ENCODE results near the gene ASTL.

Gene ASTL

GRCh38 chr2:96170626-96171025 lies 32.3 kb upstream of the ASTL start:
- Histone ChIP-seq H3K36me3 (ENCODE audit: insufficient read depth) (no peaks in the 10 kb centered on the region), H3K4me1 (ENCODE audit: low read depth, poor library complexity, severe bottlenecking) (no peaks in the 10 kb centered on the region), H3K79me2 (ENCODE audit: insufficient read depth, low read depth) (no peaks in the 10 kb centered on the region), H3K4me3 (IDR thresholded peaks at IDR 0.05; ENCODE audit: insufficient read depth, low read depth, low read length) (no peak overlapping the region), H3K27ac (no peak overlapping the region), H3K9ac (no peak overlapping the region), H3K4me2 (no peak overlapping the region), H2AFZ (ENCODE audit: low read depth) (no peak overlapping the region), H3K27me3 (ENCODE audit: insufficient read depth, low read depth) (no peaks in the 10 kb centered on the region), H4K20me1 (ENCODE audit: insufficient read depth) (no peaks in the 10 kb centered on the region)
- TF ChIP-seq CTCF (conservative IDR thresholded peaks at IDR 0.05; ENCODE audit: low read depth, low read length), result no peak

DNA sequence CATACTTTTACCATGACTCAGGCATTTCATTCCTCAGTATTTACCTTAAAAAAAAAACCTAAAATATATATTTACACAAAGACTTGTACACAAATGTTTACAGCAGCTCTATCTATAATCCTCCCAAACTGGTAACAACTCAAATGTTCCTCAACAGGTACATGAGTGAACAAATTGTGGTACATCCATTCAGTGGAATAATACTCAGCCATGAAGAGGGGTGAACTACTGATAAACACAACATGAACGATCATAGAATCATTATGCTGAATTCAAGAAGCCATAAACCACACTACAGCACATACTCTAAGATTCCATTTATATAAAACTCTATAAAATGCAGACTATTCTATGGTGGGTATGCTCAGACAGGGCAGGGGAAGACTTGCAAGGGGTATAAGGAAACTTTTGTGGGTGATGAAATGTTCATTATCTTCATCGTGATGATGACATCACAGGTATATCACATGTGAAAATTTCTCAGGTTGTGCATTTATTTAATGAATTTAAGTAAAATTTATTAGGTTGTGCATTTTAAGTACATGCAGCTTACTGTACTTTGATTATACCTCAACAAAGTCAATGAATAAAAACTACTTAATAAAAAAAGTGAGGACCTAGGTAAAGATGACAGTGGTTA lies 31.7 kb upstream of the ASTL start:
- Histone ChIP-seq H3K4me3 (IDR thresholded peaks at IDR 0.05; ENCODE audit: insufficient read depth, low read depth, low read length) (no peak overlapping the region), H3K36me3 (ENCODE audit: insufficient read depth) (no peaks in the 10 kb centered on the region), H3K4me2 (no peak overlapping the region), H3K4me1 (ENCODE audit: low read depth, poor library complexity, severe bottlenecking) (no peaks in the 10 kb centered on the region), H3K79me2 (ENCODE audit: insufficient read depth, low read depth) (no peaks in the 10 kb centered on the region), H3K27ac (no peak overlapping the region), H3K9ac (no peak overlapping the region), H2AFZ (ENCODE audit: low read depth) (no peak overlapping the region), H4K20me1 (ENCODE audit: insufficient read depth) (no peaks in the 10 kb centered on the region), H3K27me3 (ENCODE audit: insufficient read depth, low read depth) (no peaks in the 10 kb centered on the region)
- no peak for TF ChIP-seq CTCF (conservative IDR thresholded peaks at IDR 0.05; ENCODE audit: low read depth, low read length)

- Histone ChIP-seq H3K27me3 (ENCODE audit: insufficient read depth, low read depth) (no peaks in the 10 kb centered on the region), H4K20me1 (ENCODE audit: insufficient read depth) (no peaks in the 10 kb centered on the region), H3K4me2 (no peak overlapping the region), H3K4me1 (ENCODE audit: low read depth, poor library complexity, severe bottlenecking) (no peaks in the 10 kb centered on the region), H3K79me2 (ENCODE audit: insufficient read depth, low read depth) (no peaks in the 10 kb centered on the region), H3K27ac (no peak overlapping the region), H3K4me3 (IDR thresholded peaks at IDR 0.05; ENCODE audit: insufficient read depth, low read depth, low read length) (no peak overlapping the region), H2AFZ (ENCODE audit: low read depth) (no peak overlapping the region), H3K9ac (no peak overlapping the region), H3K36me3 (ENCODE audit: insufficient read depth) (no peaks in the 10 kb centered on the region)
- no peak for TF ChIP-seq CTCF (conservative IDR thresholded peaks at IDR 0.05; ENCODE audit: low read depth, low read length)
Measured at GRCh38 chr2:96167407-96168013, 29.2 kb upstream of the ASTL start.

- no peaks in the 10 kb centered on the region for H3K4me1 ChIP-seq (ENCODE audit: low read depth, poor library complexity, severe bottlenecking)
- no peak overlapping the region for H3K4me2 ChIP-seq
- no peaks in the 10 kb centered on the region for H3K79me2 ChIP-seq (ENCODE audit: insufficient read depth, low read depth)
- H3K36me3 ChIP-seq (ENCODE audit: insufficient read depth), result no peaks in the 10 kb centered on the region
- H3K4me3 ChIP-seq (IDR thresholded peaks at IDR 0.05; ENCODE audit: insufficient read depth, low read depth, low read length), result no peak overlapping the region
- no peak for TF ChIP-seq CTCF (conservative IDR thresholded peaks at IDR 0.05; ENCODE audit: low read depth, low read length)
- H2AFZ ChIP-seq (ENCODE audit: low read depth), result no peak overlapping the region
- H3K9ac ChIP-seq, result no peak overlapping the region
- no peaks in the 10 kb centered on the region for H4K20me1 ChIP-seq (ENCODE audit: insufficient read depth)
- H3K27ac ChIP-seq, result no peak overlapping the region
- no peaks in the 10 kb centered on the region for H3K27me3 ChIP-seq (ENCODE audit: insufficient read depth, low read depth)
Measured at GRCh38 chr2:96164459-96165184, 26.3 kb upstream of the ASTL start.

All from KMS-11 (cell line).